Hepatocyte (in vitro differentiated cells): ENCODE data around the gene MFN1.

ENCODE experiments used
- EZH2 ChIP-seq: fragments of 200-600 bp; sonication (generic); IDR thresholded peaks from 2 replicates; pipeline ENCODE4 v1.6.1; 2016; ENCODE audit warnings: antibody characterized with exemption, mild to moderate bottlenecking, borderline replicate concordance
- EZH2phosphoT487 ChIP-seq: fragments of 200-600 bp; sonication (generic); IDR thresholded peaks from one replicate; pipeline ENCODE4 v1.6.1; 2018; ENCODE audit warnings: antibody characterized with exemption, mild to moderate bottlenecking, low read depth, moderate library complexity; ENCODE audit not compliant: unreplicated experiment, severe bottlenecking
- TF ChIP-seq, protein P1 (sequence below): fragments of 200-600 bp; sonication (generic); IDR thresholded peaks from 2 replicates; pipeline ENCODE4 v1.5.1; 2016; ENCODE audit warnings: antibody characterized with exemption, mild to moderate bottlenecking; ENCODE audit not compliant: poor library complexity

DNA sequence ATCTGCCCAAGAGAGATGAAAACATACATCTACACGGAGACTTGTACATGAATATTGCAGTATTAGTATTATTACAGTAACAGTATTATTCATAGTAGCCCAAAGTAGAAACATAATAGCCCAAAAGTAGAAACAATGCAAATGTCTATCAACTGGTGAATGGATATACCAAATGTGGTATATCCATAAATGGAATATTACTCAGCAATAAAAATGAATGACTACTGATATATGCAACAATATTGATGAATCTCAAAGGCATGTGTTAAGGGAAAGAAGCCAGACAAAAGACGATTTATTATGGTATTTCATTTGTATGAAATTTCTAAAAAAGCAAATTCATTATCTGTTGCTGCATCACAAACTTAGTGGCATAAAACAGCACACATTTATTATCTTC is 48.2 kb upstream of the MFN1 start:
- TF ChIP-seq EZH2phosphoT487 (no peak), EZH2 (no peak)
- TF ChIP-seq, protein P1, sequence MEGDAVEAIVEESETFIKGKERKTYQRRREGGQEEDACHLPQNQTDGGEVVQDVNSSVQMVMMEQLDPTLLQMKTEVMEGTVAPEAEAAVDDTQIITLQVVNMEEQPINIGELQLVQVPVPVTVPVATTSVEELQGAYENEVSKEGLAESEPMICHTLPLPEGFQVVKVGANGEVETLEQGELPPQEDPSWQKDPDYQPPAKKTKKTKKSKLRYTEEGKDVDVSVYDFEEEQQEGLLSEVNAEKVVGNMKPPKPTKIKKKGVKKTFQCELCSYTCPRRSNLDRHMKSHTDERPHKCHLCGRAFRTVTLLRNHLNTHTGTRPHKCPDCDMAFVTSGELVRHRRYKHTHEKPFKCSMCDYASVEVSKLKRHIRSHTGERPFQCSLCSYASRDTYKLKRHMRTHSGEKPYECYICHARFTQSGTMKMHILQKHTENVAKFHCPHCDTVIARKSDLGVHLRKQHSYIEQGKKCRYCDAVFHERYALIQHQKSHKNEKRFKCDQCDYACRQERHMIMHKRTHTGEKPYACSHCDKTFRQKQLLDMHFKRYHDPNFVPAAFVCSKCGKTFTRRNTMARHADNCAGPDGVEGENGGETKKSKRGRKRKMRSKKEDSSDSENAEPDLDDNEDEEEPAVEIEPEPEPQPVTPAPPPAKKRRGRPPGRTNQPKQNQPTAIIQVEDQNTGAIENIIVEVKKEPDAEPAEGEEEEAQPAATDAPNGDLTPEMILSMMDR = no peak
